GM11168 (cell line): ENCODE results near the gene GMIP.

Source experiments
- in situ Hi-C: fragments of 300-500 bp; cut with MboI; formaldehyde crosslinking; loops from one replicate; pipeline ENCODE4 v1.12.0; 2022; ENCODE audit warnings: low sequenced_read_pairs; ENCODE audit not compliant: unreplicated experiment

Gene GMIP

GRCh38 chr19:19584356-19584755, 59.1 kb downstream of the GMIP start:
- in situ Hi-C loops, result no loop called here

- in situ Hi-C loops, result no loop called here
Measured at GRCh38 chr19:19582471-19582870, 61.0 kb downstream of the GMIP start.

GRCh38 chr19:19581391-19581790, 62.1 kb downstream of the GMIP start:
- in situ Hi-C loops, result no loop called here

- in situ Hi-C loops, result no loop called here
Measured at GRCh38 chr19:19580418-19580817, 63.0 kb downstream of the GMIP start.

- in situ Hi-C loops, result no loop called here
Measured at GRCh38 chr19:19579533-19580361, 63.7 kb downstream of the GMIP start.
